A549 treated with dexamethasone at 1 μM for 4 hours (cell line): Measurements from ENCODE around the gene ZC3H18. TPM values are rescaled to one million over a fixed set of nuclear protein-coding genes. Genes with fewer than 3 reads are reported as not detected.

Experiments used
- total RNA-seq: library from RNA; stranded (reverse); fragments of 200-300 nt; extraction: Qiagen RNA extraction; gene quantifications from 5 replicates; pipeline ENCODE4 v1.2.3, GENCODE V29; 2022

ZC3H18 gene
- 38.9 to 57.1 TPM (median 56.3 TPM) in 5 replicates for total RNA-seq

DNA sequence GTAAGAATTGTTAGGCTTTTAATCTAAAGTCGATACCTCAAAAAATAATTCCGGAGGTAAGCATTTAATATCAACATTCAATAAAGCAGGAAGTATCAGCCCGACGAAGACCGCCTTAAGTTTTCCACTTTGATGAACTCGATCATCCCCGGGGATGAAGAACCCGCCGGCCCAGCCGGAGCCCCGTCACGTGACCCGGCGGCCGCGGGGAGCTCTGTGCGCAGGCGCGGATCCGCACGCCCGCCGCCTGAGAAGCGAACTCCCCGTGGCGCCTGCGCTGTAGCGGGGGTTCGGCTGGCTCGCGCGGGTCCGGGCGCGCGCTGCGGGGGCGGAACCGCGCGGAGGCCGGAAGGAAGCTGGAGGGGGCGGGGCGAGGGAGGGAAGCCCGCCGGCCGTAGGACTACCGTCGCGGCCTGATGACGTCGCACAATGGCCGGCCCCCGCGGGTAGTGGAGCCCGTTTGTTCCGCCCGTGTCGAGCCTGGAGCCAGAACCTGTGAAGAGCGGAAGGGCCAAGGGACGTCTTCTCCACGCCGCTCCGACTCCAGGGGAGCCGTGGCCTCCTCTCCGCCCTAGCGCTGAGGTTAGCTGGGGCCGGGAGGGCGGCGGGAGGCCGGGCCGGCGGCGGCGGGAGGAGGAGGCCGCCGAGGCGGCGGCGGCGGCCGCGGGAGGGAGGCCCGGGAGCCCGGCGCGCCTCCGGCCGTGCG is at the start of gene ZC3H18:
ZC3H18 (plus strand) TSS at position 419 of the 706 bp plus-strand sequence. CDS start 6,721 bp downstream, outside the sequence.

GRCh38 chr16:88638323-88639230 is 68.4 kb downstream of the ZC3H18 start, which contains the start of gene IL17C:
Gene IL17C (plus strand): TSS chr16:88638572. CDS start chr16:88638642, 70 bp downstream.

GRCh38 chr16:88650749-88651275 is 80.6 kb downstream of the ZC3H18 start, which contains the start of gene CYBA:
Gene CYBA (minus strand): TSS chr16:88651053. CDS start chr16:88651013, 40 bp downstream.

DNA sequence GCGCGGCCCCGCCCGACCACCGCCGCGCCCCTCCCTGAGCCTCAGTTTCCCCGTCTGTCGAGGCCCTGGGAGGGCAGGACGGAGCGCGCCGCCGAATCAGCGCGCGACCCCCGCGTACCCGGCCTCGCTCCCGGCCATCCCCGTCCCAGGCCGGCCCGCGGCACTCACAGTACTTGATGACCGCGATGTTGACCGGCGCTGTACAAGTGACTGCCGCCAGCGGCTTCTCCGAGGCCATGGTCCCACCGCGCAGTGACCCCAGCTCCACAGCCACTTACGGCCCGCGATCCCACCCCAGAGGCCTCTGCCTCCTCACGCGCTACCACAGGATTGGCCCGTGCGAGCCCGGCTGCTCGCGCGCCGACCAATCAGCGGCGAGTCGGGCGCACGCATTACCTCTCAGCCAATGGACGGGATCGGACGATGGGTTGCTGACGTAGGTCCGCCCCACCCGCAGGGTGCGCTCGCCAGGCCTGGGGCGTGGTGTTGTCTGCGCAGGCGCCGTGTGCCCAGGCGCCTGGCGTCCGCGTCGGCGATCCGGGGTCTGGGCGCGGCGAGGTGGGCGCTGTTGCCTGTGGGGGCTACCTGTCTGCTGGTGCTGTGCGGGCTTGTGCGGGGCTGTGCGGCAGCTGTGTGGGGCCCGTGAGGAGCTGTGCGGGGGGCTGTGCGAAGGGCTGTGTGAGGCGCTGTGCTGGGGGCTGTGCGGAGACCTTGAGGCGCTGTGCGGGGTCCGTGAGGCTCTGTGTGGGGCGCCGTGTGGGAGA is 92.8 kb downstream of the ZC3H18 start, which contains the start of gene MVD:
MVD (minus strand) TSS at position 249 of the 764 bp plus-strand sequence; CDS start at position 238, 11 bp downstream.

Other genes starting within 250 kb of the ZC3H18 start
- gene ZNF469, start 187.4 kb upstream of the ZC3H18 start, total RNA-seq = 4.4 to 10.4 TPM (median 8.0 TPM) in 5 replicates
- gene ZFPM1, start 117.1 kb upstream of the ZC3H18 start, total RNA-seq = 3.1 to 7.1 TPM (median 6.5 TPM) in 5 replicates
- not detected in 5 replicates for gene IL17C, start 68.2 kb downstream of the ZC3H18 start, total RNA-seq
- gene CYBA, start 80.7 kb downstream of the ZC3H18 start, total RNA-seq = 216 to 306 TPM (median 283 TPM) in 5 replicates
- gene MVD, start 92.7 kb downstream of the ZC3H18 start, total RNA-seq = 16.9 to 23.2 TPM (median 17.9 TPM) in 5 replicates
- gene SNAI3, start 116.1 kb downstream of the ZC3H18 start, total RNA-seq = 0.08 to 0.19 TPM (median 0.14 TPM) in 5 replicates
- gene RNF166, start 136.0 kb downstream of the ZC3H18 start, total RNA-seq = 11.1 to 16.3 TPM (median 15.1 TPM) in 5 replicates
- gene CTU2, start 136.1 kb downstream of the ZC3H18 start, total RNA-seq = 23.5 to 34.8 TPM (median 30.7 TPM) in 5 replicates
- gene PIEZO1, start 214.8 kb downstream of the ZC3H18 start, total RNA-seq = 79.2 to 137 TPM (median 122 TPM) in 5 replicates
- gene CDT1, start 233.4 kb downstream of the ZC3H18 start, total RNA-seq = 21.2 to 32.5 TPM (median 30.5 TPM) in 5 replicates
- 336 to 435 TPM (median 385 TPM) in 5 replicates for gene APRT, start 241.5 kb downstream of the ZC3H18 start, total RNA-seq